HUES48 (cell line): Measurements from ENCODE around the gene UBL4B.

Experiments
- H3K27ac ChIP-seq: one replicate; pipeline ENCODE4 v1.7.0; 2013; ENCODE audit warnings: low read depth, low read length, inconsistent platforms
- H3K27me3 ChIP-seq: 2 replicates; pipeline ENCODE4 v1.6.1; 2013; ENCODE audit warnings: mild to moderate bottlenecking, low read length; ENCODE audit not compliant: control insufficient read depth, insufficient read depth
- H3K36me3 ChIP-seq: 2 replicates; pipeline ENCODE4 v1.6.1; 2013; ENCODE audit warnings: low read length; ENCODE audit not compliant: control insufficient read depth, insufficient read depth
- H3K4me1 ChIP-seq: 2 replicates; pipeline ENCODE4 v1.6.1; 2013; ENCODE audit warnings: mild to moderate bottlenecking, low read length; ENCODE audit not compliant: control insufficient read depth, insufficient read depth
- H3K4me3 ChIP-seq: 2 replicates; pipeline ENCODE4 v1.5.1; 2013; ENCODE audit warnings: mild to moderate bottlenecking, low read depth, low read length
- H3K9ac ChIP-seq: 2 replicates; pipeline ENCODE4 v1.6.1; 2013; ENCODE audit warnings: mild to moderate bottlenecking, low read depth, low read length, moderate library complexity
- H3K9me3 ChIP-seq: 2 replicates; pipeline ENCODE4 v1.6.1; 2013; ENCODE audit warnings: low read length; ENCODE audit not compliant: control insufficient read depth, insufficient read depth

UBL4B gene, protein sequence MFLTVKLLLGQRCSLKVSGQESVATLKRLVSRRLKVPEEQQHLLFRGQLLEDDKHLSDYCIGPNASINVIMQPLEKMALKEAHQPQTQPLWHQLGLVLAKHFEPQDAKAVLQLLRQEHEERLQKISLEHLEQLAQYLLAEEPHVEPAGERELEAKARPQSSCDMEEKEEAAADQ

DNA sequence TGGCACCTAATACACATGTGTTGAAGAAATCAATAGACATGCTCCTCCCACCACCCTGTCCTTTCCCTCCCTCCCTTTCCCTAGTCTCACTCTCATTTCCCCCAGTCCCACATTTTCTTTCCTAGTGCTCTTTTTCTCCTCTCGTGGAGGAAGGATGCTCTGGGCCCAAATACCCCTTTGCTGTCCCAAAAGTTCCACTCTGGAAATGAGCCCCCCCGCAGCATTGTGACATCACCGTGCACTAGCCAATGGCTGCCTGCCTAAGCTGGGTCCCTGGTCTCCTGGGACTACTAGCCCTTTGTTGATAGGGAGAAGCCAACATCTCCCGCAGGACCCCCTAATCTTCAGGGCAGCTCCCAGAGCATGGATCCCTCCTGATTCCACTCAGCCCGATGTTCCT, at the start of gene UBL4B:
Gene UBL4B (plus strand): TSS at position 301 of the 400 bp plus-strand sequence. CDS start 92 bp downstream, at position 393.
- no peak within 1 kb of the TSS for H3K9ac ChIP-seq
- H3K36me3 ChIP-seq = no peaks in the 10 kb centered on the region
- no peaks in the 10 kb centered on the region for H3K4me1 ChIP-seq
- no peak within 1 kb of the TSS for H3K27ac ChIP-seq
- no peaks in the 10 kb centered on the region for H3K9me3 ChIP-seq
- peaks cover 5% of the 10 kb centered on the region; the same call in 1 of the 2 replicates for H3K27me3 ChIP-seq
- H3K4me3 ChIP-seq = no peak within 1 kb of the TSS

DNA sequence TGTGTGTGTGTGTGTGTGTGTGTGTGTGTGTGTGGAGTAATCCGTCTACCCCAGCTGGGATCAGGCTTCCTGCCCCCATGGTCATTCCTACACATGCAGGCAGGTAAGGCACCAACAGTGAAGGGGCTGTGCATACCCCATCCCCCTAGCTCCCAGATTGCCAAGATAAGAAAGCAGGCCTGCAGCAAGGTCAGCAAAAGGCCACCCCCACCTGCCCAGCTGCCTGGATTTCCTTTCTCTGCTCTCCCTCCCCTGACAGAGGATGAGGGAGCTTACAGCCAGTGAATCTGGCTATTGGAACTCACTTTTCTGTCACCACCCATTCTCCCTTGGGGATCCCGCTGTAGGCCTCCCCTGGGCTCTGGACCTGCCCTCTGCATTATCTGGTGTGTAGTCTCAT, 49.6 kb upstream of the UBL4B start:
- Histone ChIP-seq H3K36me3 (peaks cover 12% of the 10 kb centered on the region), H3K27me3 (peaks cover 39% of the 10 kb centered on the region), H3K9ac (no peak overlapping the region), H3K27ac (no peak overlapping the region), H3K4me1 (no peaks in the 10 kb centered on the region), H3K9me3 (no peaks in the 10 kb centered on the region), H3K4me3 (no peak overlapping the region)

DNA sequence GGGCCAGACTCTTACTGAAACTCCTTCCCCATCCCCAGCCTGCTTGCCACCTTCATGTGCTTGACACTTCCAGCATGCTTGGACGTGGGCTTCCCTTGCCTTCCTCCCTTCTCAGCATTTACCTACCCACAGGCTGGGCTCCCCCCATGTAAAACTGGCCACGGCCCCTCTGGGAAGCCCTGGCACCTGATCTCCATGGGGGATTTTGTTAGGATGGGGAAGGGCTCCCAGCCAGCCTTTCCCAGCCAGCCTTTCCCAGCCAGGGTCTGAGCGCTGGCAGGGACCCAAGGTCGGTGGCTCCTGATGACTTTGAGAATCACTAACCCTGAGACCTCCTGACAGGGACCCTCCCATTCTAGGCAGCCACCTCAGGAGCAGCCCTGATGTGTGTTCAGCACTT, 48.5 kb upstream of the UBL4B start:
- H3K27ac ChIP-seq = no peak overlapping the region
- H3K9me3 ChIP-seq = no peaks in the 10 kb centered on the region
- peaks cover under 1% of the 10 kb centered on the region; the same call in 1 of the 2 replicates for H3K36me3 ChIP-seq
- peaks cover 51% of the 10 kb centered on the region for H3K27me3 ChIP-seq
- no peak overlapping the region for H3K9ac ChIP-seq
- H3K4me3 ChIP-seq = no peak overlapping the region
- H3K4me1 ChIP-seq = no peaks in the 10 kb centered on the region

DNA sequence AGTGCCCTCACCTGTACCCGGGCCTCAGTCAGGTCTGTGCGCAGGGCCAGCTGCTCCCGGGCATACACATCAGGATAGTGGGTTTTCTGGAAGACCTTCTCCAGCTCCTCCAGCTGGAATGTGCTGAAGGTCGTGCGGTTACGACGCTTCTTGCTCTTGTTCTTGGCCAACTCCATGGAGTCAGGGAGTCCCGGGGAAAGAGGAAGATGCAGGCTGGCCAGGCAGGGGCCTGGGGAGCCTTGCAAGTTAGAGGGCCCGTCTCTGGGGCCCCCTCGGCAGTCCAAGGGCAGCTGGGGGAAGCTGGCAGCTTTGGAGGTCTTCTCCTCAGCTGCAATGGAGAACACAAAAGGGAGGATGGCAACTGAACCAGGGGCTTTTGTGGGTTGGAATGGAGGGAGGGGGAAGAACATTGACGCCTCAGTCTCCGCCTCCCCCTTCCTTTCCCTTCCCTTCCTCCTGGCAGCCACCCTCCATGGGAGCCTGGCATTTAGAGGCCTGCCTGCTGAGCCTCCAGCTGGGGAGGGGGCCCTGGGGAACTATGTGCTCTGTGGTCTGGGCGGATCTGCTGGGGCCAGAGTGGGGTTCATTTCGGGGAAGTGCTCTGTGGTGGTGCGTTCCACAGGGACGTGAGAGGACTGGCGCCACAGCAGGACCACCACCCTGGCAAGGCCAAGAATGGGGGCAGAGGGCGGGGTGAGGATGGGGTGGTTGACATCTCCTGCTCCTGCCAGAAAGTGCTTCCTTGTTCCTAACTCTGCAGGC, 47.5 kb upstream of the UBL4B start:
- H3K27me3 ChIP-seq = peaks cover 60% of the 10 kb centered on the region
- H3K4me3 ChIP-seq = no peak overlapping the region
- peaks cover 4% of the 10 kb centered on the region; the same call in 1 of the 2 replicates for H3K4me1 ChIP-seq
- H3K9me3 ChIP-seq = no peaks in the 10 kb centered on the region
- H3K9ac ChIP-seq = no peak overlapping the region
- no peaks in the 10 kb centered on the region for H3K36me3 ChIP-seq
- no peak overlapping the region for H3K27ac ChIP-seq

DNA sequence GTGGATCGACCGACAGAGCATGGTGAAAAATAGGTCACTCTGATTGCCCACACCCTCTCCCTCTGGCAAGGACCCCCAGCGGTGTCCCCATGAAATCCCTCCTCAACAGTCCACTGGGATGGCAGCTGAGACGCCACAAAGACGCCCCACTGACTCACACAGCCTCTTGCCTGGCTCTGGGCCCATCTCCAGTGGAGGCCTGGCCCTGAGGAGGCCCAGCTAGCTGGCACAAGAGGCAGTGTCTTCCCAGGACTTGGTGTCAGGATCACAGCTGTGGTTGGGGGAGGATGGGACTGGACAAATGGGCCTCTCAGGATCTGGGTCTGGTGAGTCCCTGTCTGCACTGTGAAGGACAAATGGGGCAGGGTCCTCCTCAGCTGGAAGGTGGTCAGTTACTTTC, 46.4 kb upstream of the UBL4B start:
- H3K4me1 ChIP-seq = peaks cover 7% of the 10 kb centered on the region
- peaks cover 71% of the 10 kb centered on the region for H3K27me3 ChIP-seq
- no peak overlapping the region for H3K9ac ChIP-seq
- H3K27ac ChIP-seq = no peak overlapping the region
- no peaks in the 10 kb centered on the region for H3K9me3 ChIP-seq
- H3K36me3 ChIP-seq = no peaks in the 10 kb centered on the region
- H3K4me3 ChIP-seq = no peak overlapping the region

DNA sequence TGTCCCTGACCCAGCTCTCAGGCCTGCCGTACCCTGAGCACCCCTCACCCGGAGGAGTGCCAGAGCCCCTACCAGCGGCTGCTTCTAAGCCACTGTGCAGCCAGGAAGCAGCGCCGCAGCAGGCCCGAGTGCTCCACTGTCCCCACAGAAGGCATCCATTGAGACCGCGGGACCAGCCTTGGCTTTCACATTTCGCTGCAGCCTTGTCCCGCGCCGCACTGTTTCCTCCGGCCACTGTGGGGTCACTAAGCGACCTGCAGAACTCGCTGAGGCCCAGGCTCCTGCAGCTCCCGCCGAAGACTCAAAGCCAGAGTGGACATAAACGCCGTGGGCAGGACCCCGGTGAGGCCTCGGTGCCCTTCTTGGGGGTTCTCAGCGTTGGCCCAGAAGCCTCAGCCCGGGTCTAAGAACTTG, 44.8 kb upstream of the UBL4B start:
- Histone ChIP-seq H3K4me3 (peak overlapping the region; percentile 42), H3K9ac (no peak overlapping the region), H3K9me3 (no peaks in the 10 kb centered on the region), H3K36me3 (no peaks in the 10 kb centered on the region), H3K27me3 (peaks cover 87% of the 10 kb centered on the region), H3K4me1 (peaks cover 10% of the 10 kb centered on the region), H3K27ac (no peak overlapping the region)

DNA sequence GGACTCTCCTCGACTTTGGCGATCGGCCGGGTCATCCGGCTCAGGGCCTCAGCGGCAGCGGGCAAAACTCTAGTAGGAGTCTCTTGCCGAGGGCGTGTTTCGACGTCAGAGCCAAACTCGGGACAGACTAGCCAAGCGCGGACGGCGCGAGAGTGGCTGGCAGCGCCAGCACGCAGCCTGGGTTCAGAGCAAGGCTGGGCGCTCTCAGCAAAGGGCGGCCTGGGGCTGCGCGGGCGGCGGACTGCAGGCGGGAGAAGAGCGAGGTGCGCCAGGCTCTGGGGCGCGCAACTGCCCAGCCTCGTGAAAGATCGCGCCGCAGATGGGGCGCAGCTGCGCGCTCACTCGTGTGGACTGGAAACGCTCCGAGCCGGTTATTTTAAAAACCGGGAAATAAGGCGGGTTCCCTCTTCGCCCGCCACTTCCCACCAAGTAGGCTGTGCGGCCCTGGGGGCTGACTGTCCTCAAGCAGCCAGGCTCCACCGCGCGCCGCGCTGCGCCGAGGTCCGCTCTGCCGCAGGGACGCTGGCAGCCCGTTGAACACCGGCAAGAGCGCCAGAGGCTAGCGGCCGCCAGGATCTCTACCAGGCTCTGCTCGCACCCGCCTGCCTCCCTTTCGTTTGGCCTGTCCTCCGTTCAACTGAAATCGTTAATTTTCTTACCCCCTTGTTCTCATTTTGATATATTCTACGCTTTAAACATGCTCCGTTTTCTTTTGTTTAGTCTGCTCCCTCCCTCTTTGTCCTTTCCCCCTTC, 44.2 kb upstream of the UBL4B start:
- Histone ChIP-seq H3K9me3 (no peaks in the 10 kb centered on the region), H3K4me3 (peak overlapping the region; percentile 42), H3K9ac (no peak overlapping the region), H3K27me3 (peaks cover 93% of the 10 kb centered on the region), H3K27ac (no peak overlapping the region), H3K4me1 (peaks cover 10% of the 10 kb centered on the region), H3K36me3 (no peaks in the 10 kb centered on the region)

DNA sequence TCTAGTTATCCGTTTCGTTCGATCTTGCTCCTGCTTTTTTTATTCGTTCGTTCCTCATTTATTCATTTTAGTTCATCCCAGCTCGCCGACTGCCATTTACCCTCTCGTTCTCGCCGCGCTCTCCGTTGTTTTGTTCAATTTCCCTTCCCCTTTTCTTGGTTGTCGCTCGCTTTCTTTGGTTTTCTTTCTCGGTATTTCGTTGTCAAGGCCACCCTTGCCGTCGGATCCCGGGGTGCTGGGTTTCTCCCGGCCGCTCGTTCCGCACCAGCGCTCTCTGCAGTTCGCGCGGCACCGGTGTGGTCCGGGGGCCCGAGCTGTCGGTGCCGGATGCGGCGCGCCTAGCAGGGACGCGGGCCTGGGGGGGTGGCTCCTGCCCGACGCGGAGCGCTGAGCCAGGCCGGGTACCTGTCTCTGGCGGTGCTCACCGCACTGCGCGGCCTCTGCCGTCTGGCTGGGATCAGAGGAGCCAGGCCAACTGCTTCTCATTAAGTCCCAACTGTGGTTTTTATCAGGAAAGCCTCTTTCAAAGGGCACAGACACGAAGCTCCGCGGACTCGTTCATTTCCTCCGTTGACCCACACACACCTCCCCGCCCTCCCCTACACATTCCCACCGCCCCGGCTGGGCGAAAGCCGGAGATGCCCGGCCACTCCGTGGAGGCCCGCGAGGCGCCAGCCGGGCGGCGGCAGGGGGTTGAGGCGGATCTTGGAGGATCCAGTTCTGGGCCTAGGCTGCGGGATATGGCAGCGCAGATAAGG, 43.4 kb upstream of the UBL4B start:
- Histone ChIP-seq H3K9me3 (no peaks in the 10 kb centered on the region), H3K27me3 (peaks cover 98% of the 10 kb centered on the region), H3K4me1 (peaks cover 10% of the 10 kb centered on the region), H3K9ac (no peak overlapping the region), H3K36me3 (no peaks in the 10 kb centered on the region), H3K27ac (no peak overlapping the region), H3K4me3 (peak overlapping the region; percentile 53; the same call in 1 of the 2 replicates)

DNA sequence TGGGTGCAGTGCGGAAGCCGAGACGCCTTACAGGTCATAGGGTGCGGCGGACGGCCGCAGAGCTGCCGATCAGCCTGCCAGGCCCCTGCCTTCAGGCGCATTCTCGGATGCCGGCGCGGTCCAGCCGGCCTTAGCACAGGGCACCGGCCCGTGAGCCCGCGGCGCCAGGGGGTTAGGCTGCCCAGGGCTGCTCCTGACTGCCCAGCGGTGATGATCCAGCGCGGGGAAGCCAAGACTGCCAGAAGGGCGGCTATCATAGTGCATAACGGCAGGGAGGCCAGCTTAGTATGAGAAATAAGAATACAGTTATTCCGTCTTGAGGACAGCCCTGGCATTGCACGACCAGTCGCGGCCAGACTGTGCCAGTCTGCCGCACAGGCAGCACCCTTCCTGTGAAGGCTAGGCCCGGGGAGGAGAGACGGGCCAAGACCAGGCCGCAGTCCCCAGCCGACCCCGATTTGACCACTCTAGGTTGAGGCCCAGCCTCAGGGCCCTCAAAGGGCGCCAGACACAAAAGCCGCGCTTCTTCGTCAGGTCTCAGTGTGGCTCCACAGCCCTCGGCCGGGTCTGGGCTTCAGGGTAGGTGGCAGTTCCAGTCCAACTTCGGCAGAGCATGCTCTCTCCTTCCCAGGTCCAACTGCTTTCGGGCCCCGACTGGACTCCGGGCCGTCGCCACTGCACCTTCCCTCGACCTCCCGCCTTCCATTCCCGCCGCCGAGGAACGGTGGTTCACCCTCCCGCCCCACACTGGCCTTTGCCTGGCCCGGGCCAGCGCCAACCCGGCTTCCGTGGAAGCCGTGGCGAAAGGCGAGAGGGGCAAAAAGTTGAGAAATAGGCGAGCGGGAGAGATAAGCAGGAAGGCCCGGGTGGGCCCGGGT, 42.6 kb upstream of the UBL4B start:
- Histone ChIP-seq H3K27me3 (peaks cover 98% of the 10 kb centered on the region), H3K9ac (no peak overlapping the region), H3K36me3 (no peaks in the 10 kb centered on the region), H3K4me1 (peaks cover 10% of the 10 kb centered on the region), H3K27ac (no peak overlapping the region), H3K4me3 (peak overlapping the region; percentile 53), H3K9me3 (no peaks in the 10 kb centered on the region)

DNA sequence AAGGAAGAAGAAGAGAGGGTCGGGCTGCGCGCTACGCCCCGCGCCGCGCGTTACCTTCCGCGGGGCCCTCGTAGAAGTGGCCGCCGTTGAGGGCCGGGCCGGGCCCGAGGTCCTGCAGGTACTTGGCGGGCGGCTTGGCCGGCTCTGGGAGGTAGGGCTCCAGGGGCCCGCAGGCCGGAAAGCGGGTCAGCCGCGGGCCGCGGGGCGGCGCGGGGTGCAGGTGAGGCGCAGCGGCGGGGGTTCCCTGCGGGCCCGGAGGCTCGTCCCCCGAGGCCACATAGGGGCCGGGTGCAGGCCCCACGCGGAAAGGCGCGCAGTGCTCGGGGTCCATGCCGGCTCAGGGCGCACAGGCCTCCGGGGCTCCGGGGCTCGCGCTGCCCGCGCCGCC, 42.0 kb upstream of the UBL4B start:
- Histone ChIP-seq H3K9ac (no peak overlapping the region), H3K9me3 (no peaks in the 10 kb centered on the region), H3K27ac (no peak overlapping the region), H3K36me3 (no peaks in the 10 kb centered on the region), H3K27me3 (peaks cover 98% of the 10 kb centered on the region), H3K4me3 (peak overlapping the region; percentile 53), H3K4me1 (peaks cover 10% of the 10 kb centered on the region)
